Measurements from ENCODE around the gene CCL27. TPM values are rescaled to one million over a fixed set of nuclear protein-coding genes. Genes with fewer than 3 reads are reported as not detected.
A peak's percentile ranks its signal among the peaks of the same experiment; 100 is the strongest.

CCL27 gene
- total RNA-seq, 2 donors from 2014 or later = 1.4 to 3.7 TPM

GRCh38 chr9:34689512-34689911, 27.1 kb upstream of the CCL27 start:
- H3K4me1 Mint-ChIP-seq (ENCODE audit: low read depth) = peaks cover 3% of the 10 kb centered on the region
- DNase-seq (no peak), ATAC-seq (replicated peaks in 1 of 2) (no peak)
- no peaks in the 10 kb centered on the region for H3K9me3 Mint-ChIP-seq
- H3K27me3 Mint-ChIP-seq (ENCODE audit: low read depth) = peaks cover 6% of the 10 kb centered on the region
- H3K36me3 Mint-ChIP-seq (ENCODE audit: insufficient read depth in 2 of 2) = no peaks in the 10 kb centered on the region
- no peak overlapping the region for H3K4me3 Mint-ChIP-seq
- H3K27ac Mint-ChIP-seq = no peak overlapping the region

GRCh38 chr9:34689116-34689470, 26.6 kb upstream of the CCL27 start:
- no peak overlapping the region for H3K27ac Mint-ChIP-seq
- H3K4me1 Mint-ChIP-seq (ENCODE audit: low read depth) = peaks cover 7% of the 10 kb centered on the region
- DNase-seq (no peak), ATAC-seq (replicated peaks in 1 of 2) (no peak)
- H3K27me3 Mint-ChIP-seq (ENCODE audit: low read depth) = peaks cover 6% of the 10 kb centered on the region
- no peak overlapping the region for H3K4me3 Mint-ChIP-seq
- no peaks in the 10 kb centered on the region for H3K36me3 Mint-ChIP-seq (ENCODE audit: insufficient read depth in 2 of 2)
- no peaks in the 10 kb centered on the region for H3K9me3 Mint-ChIP-seq

GRCh38 chr9:34688329-34689115, 26.1 kb upstream of the CCL27 start:
- no peak overlapping the region for H3K4me3 Mint-ChIP-seq
- no peak overlapping the region for H3K27ac Mint-ChIP-seq
- H3K36me3 Mint-ChIP-seq (ENCODE audit: insufficient read depth in 2 of 2) = no peaks in the 10 kb centered on the region
- peaks cover 11% of the 10 kb centered on the region for H3K4me1 Mint-ChIP-seq (ENCODE audit: low read depth)
- peaks cover 2% of the 10 kb centered on the region for H3K27me3 Mint-ChIP-seq (ENCODE audit: low read depth)
- ATAC-seq (replicated peaks in 1 of 2) (no peak), DNase-seq (no peak)
- H3K9me3 Mint-ChIP-seq = no peaks in the 10 kb centered on the region

GRCh38 chr9:34687276-34688030, 25.0 kb upstream of the CCL27 start:
- DNase-seq (no peak), ATAC-seq (replicated peaks in 1 of 2) (no peak)
- Mint-ChIP-seq H3K36me3 (ENCODE audit: insufficient read depth in 2 of 2) (no peaks in the 10 kb centered on the region), H3K4me3 (no peak overlapping the region), H3K9me3 (no peaks in the 10 kb centered on the region), H3K27me3 (ENCODE audit: low read depth) (no peaks in the 10 kb centered on the region), H3K4me1 (ENCODE audit: low read depth) (peaks cover 11% of the 10 kb centered on the region), H3K27ac (no peak overlapping the region)

- DNase-seq (no peak), ATAC-seq (replicated peaks in 1 of 2) (no peak)
- Mint-ChIP-seq H3K27ac (no peak overlapping the region), H3K27me3 (ENCODE audit: low read depth) (no peaks in the 10 kb centered on the region), H3K36me3 (ENCODE audit: insufficient read depth in 2 of 2) (no peaks in the 10 kb centered on the region), H3K4me1 (ENCODE audit: low read depth) (peaks cover 11% of the 10 kb centered on the region), H3K9me3 (no peaks in the 10 kb centered on the region), H3K4me3 (no peak overlapping the region)
Measured at GRCh38 chr9:34686732-34687131, 24.3 kb upstream of the CCL27 start.

- Mint-ChIP-seq H3K4me3 (no peak overlapping the region), H3K27me3 (ENCODE audit: low read depth) (no peaks in the 10 kb centered on the region), H3K4me1 (ENCODE audit: low read depth) (peaks cover 11% of the 10 kb centered on the region), H3K36me3 (ENCODE audit: insufficient read depth in 2 of 2) (no peaks in the 10 kb centered on the region), H3K27ac (no peak overlapping the region), H3K9me3 (no peaks in the 10 kb centered on the region)
- no peak for DNase-seq
- ATAC-seq (replicated peaks in 1 of 2) = no peak
Measured at GRCh38 chr9:34686231-34686630, 23.8 kb upstream of the CCL27 start.

GRCh38 chr9:34685591-34685990, 23.1 kb upstream of the CCL27 start:
- Mint-ChIP-seq H3K9me3 (no peaks in the 10 kb centered on the region), H3K4me3 (no peak overlapping the region), H3K36me3 (ENCODE audit: insufficient read depth in 2 of 2) (no peaks in the 10 kb centered on the region), H3K4me1 (ENCODE audit: low read depth) (peaks cover 11% of the 10 kb centered on the region), H3K27me3 (ENCODE audit: low read depth) (no peaks in the 10 kb centered on the region), H3K27ac (no peak overlapping the region)
- DNase-seq = no peak
- ATAC-seq (replicated peaks in 1 of 2) = no peak

GRCh38 chr9:34684816-34685215, 22.4 kb upstream of the CCL27 start:
- H3K4me3 Mint-ChIP-seq = no peak overlapping the region
- no peaks in the 10 kb centered on the region for H3K36me3 Mint-ChIP-seq (ENCODE audit: insufficient read depth in 2 of 2)
- H3K4me1 Mint-ChIP-seq (ENCODE audit: low read depth) = peaks cover 11% of the 10 kb centered on the region
- DNase-seq (no peak), ATAC-seq (replicated peaks in 1 of 2) (no peak)
- no peak overlapping the region for H3K27ac Mint-ChIP-seq
- H3K27me3 Mint-ChIP-seq (ENCODE audit: low read depth) = no peaks in the 10 kb centered on the region
- H3K9me3 Mint-ChIP-seq = no peaks in the 10 kb centered on the region

- no peaks in the 10 kb centered on the region for H3K27me3 Mint-ChIP-seq (ENCODE audit: low read depth)
- ATAC-seq (replicated peaks in 1 of 2) (peak; percentile 98 to 99), DNase-seq (peak; percentile 52 to 56)
Measured at GRCh38 chr9:34684145-34684544, 21.7 kb upstream of the CCL27 start.

GRCh38 chr9:34675869-34676268, 13.4 kb upstream of the CCL27 start:
- H3K27ac Mint-ChIP-seq = no peak overlapping the region
- H3K36me3 Mint-ChIP-seq (ENCODE audit: insufficient read depth in 2 of 2) = no peaks in the 10 kb centered on the region
- H3K9me3 Mint-ChIP-seq = no peaks in the 10 kb centered on the region
- DNase-seq (no peak), ATAC-seq (replicated peaks in 1 of 2) (no peak)
- H3K4me3 Mint-ChIP-seq = no peak overlapping the region
- peaks cover 9% of the 10 kb centered on the region for H3K4me1 Mint-ChIP-seq (ENCODE audit: low read depth)
- H3K27me3 Mint-ChIP-seq (ENCODE audit: low read depth) = no peaks in the 10 kb centered on the region

More at GRCh38 chr9:34684145-34684544, 21.7 kb upstream of the CCL27 start:
- no peak overlapping the region for H3K4me3 Mint-ChIP-seq
- no peak overlapping the region for H3K27ac Mint-ChIP-seq
- H3K36me3 Mint-ChIP-seq (ENCODE audit: insufficient read depth in 2 of 2) = no peaks in the 10 kb centered on the region
- H3K4me1 Mint-ChIP-seq (ENCODE audit: low read depth) = peaks cover 11% of the 10 kb centered on the region
- no peaks in the 10 kb centered on the region for H3K9me3 Mint-ChIP-seq

GRCh38 chr9:34675048-34675714, 12.7 kb upstream of the CCL27 start:
- Mint-ChIP-seq H3K9me3 (peaks cover 0 to 2% of the 10 kb centered on the region in 2 donors), H3K4me3 (no peak overlapping the region), H3K36me3 (ENCODE audit: insufficient read depth in 2 of 2) (no peaks in the 10 kb centered on the region), H3K27me3 (ENCODE audit: low read depth) (no peaks in the 10 kb centered on the region), H3K27ac (no peak overlapping the region), H3K4me1 (ENCODE audit: low read depth) (peaks cover 9% of the 10 kb centered on the region)
- DNase-seq (peak; percentile 66 to 73), ATAC-seq (replicated peaks in 1 of 2) (peak; percentile 67 to 78)

GRCh38 chr9:34674440-34674839, 12.0 kb upstream of the CCL27 start:
- Mint-ChIP-seq H3K4me3 (no peak overlapping the region), H3K36me3 (ENCODE audit: insufficient read depth in 2 of 2) (peaks cover 0 to under 1% of the 10 kb centered on the region in 2 donors), H3K27me3 (ENCODE audit: low read depth) (no peaks in the 10 kb centered on the region), H3K27ac (no peak overlapping the region), H3K9me3 (peaks cover 0 to 5% of the 10 kb centered on the region in 2 donors), H3K4me1 (ENCODE audit: low read depth) (peaks cover 9% of the 10 kb centered on the region)
- DNase-seq = no peak
- ATAC-seq (replicated peaks in 1 of 2) = no peak

- Mint-ChIP-seq H3K36me3 (ENCODE audit: insufficient read depth in 2 of 2) (peaks cover 5 to 6% of the 10 kb centered on the region in 2 donors), H3K4me3 (no peak overlapping the region), H3K9me3 (peaks cover 3 to 8% of the 10 kb centered on the region in 2 donors), H3K4me1 (ENCODE audit: low read depth) (peaks cover 17% of the 10 kb centered on the region), H3K27ac (no peak overlapping the region), H3K27me3 (ENCODE audit: low read depth) (no peaks in the 10 kb centered on the region)
- ATAC-seq (replicated peaks in 1 of 2) (no peak), DNase-seq (no peak)
Measured at GRCh38 chr9:34671307-34671706, 8.8 kb upstream of the CCL27 start.
